Fibroblast of peridontal ligament (primary cell): ENCODE results near the gene KRT82.
"Not testable (repeated sequence)": the region's sequence is repeated elsewhere in the genome, so short reads cannot be mapped to it uniquely, and the experiment has no call there.

Experiments
- DNase-seq: peaks from one replicate; pipeline ENCODE4 v3.0.0-alpha.2; 2010; ENCODE audit errors: extremely low read depth

The KRT82 gene

DNA sequence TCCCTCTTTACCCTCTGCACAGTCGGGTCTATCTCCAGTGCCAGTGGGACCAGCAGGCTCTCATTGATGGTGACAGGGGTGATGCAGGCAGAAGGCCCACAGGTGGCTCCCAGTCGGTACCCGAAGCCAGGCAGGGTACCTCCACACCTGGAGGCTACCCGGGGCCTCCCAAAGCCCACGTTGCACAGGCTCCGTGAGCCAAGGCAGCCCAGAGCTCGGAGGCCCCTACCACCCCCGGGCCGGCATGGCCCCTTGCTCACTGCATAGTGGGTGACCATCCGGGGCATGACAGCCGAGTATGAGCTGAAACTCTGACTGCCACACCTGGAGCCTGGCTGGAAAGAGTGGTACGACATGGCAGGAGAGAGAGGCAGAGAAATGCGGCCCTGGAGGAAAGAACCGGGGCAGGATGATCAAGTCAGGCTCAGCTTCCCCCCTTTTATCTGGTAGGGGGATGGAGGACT lies at the start of gene KRT82:
Gene KRT82 (minus strand): TSS at position 414 of the 464 bp plus-strand sequence. CDS start 58 bp downstream, at position 356.
- DNase-seq = no peak

DNA sequence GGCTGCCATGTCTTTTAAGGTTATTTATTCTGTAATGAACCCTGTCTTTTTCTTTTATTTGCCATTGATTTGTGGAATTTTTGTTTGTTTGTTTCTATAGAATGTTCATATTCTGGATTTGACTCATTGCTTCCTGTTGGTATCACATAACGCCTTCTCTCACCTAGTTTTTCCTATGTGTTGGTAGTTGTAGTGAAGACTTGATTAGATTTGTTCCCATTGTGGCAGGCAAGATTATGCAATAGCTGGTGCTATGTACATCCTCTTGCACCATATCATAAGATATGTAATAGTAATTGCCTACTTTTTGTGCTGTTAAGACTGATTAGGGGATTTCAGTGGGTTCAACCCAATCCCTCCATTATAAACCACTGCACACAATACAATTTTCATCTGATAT lies 49.7 kb upstream of the KRT82 start:
- no peak for DNase-seq

DNA sequence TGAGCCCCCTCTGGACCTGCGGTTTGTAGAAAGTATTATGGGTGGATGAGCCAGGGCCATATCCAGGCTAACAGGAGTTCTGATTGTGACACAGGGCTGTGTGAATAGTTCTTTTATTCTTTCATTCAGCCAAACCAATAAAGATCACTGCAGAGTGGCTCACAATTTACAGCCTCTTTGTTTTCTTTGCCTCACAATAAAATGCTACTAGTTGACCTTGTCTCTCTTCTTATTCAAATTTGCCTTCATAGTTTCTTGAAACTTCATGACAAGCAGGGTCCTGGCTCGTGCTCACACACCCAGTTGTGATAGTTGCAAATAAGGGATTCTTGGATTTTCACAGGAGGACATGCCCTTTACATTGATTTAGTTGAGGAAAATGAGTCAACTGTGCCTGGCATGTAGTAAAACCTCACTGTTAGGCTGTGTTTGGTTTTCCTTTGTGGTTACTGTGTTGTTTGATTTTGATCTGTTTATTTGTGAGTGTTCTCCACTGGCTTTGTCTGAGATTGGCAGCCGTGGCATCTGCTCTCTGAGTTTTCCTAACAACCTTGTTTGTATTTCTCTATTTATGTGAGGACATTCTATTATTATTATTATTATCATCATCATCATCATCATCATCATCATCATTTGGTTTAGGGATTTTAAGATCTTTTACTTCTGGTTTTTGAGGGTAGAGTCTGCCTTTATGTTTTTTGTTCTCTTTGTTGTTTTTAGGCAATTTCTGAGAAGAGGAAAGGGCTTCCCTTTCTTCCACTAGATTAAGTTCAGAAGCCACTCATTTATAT lies 48.5 kb upstream of the KRT82 start:
- no peak for DNase-seq

DNA sequence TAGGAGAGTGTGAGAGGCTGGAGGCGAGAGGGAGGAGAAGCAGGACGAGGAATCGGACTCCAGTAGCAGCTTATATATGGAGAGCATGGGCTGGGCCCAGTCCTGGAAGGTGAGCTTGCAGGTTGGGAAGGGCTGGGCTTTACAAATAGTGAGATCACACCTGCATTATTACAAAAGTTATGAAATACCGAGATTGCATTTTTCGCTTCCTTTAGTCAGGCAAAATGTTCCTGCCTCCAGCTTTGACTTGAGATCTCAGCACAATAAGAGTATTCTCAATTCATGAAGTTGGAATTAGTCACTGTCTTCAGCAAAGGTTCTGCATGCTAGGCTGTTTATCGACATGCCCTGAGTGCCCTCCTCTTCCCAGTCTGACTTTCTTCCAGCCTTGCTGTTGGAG lies 46.0 kb upstream of the KRT82 start, which contains the start of gene KRT6B:
Gene KRT6B (minus strand): TSS at position 46 of the 400 bp plus-strand sequence. CDS start 68 bp downstream, outside the sequence.
- DNase-seq = no peak

DNA sequence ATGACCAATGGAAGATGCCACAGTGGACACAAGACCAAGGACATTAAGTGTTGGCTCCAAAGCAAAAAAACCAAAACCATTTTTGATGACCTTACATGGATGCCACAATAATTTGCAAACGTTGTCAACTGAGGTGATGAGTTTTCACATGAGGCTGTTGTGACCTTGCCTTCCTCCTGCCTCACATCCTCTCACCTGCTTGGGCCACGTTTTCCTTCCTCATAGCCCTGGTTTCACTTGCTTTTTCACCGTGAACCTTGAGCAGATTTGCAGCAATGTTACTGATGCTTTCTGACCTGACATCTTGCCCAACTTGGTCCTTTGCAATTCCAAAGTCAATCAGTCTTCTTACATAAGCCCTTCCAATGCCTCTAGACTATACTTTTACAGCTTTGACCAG lies 42.1 kb upstream of the KRT82 start:
- no peak for DNase-seq

DNA sequence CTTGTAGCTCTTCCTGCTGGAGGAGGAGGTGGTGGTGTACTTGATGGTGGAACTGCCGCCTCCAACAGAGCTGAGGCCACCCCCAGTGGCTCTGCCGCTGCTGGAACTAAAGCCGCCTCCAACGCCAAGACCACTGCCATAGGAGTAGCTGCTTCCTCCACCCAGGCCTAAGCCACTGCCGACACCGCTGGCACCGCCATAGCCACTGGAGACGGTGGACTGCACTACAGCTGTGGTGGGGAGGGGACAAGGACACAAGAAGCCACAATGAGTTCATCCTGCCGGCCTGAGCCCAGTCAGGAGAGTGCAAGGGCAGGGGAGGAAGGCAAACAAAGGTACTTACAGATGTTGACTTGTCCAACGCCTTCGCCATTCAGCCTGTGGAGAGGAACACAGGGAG lies 41.1 kb upstream of the KRT82 start:
- DNase-seq = not testable (repeated sequence)

DNA sequence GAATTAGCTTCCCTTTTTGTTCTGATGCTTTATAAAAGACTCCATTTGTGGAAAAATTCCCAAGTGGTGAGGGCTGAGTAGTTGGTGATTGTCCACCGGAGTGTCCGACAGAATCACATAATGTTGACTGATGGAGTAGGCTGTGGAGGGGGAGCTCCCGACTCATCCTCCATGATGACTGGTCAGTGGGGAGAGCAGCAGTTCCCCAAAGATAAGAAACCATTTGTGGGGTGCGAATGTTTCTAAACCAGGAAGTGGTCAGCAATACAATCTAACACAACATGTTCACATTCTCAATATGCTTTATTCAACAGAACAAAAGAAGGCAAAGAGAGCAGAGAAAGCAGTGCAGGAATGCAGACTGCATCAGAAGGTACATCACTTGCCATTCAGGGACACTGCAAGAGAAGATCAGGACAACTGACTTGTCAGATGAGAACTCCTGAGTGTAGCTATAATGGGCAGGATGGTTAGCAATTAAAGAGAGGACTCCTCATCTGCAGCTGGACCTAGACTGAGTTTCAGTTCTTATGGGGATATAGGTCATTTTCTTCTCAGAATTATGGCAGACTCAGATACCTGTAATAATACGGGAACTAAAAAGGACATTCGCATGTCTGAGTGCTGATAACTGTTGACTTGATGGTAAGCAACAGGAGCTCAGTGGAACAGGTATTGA lies 40.4 kb upstream of the KRT82 start:
- DNase-seq = no peak

DNA sequence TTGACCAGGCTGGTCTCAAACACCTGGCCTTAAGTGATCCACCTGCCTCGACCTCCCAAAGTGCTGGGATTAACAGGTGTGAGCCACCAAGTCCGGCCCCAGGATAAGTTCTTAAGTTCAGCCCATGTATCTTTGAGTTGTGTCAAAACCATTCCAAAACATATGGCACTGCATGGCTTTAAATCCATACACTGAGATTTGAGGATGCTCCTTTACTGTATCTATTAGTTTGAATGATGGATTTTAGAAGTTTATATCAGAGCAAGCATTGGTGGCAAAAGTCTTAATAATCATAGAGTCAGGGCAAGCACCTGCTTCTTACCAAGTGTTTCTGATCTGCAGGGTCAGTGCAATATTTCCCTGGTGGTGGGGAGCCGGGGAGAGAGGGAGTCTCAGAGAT lies 39.7 kb upstream of the KRT82 start:
- no peak for DNase-seq

DNA sequence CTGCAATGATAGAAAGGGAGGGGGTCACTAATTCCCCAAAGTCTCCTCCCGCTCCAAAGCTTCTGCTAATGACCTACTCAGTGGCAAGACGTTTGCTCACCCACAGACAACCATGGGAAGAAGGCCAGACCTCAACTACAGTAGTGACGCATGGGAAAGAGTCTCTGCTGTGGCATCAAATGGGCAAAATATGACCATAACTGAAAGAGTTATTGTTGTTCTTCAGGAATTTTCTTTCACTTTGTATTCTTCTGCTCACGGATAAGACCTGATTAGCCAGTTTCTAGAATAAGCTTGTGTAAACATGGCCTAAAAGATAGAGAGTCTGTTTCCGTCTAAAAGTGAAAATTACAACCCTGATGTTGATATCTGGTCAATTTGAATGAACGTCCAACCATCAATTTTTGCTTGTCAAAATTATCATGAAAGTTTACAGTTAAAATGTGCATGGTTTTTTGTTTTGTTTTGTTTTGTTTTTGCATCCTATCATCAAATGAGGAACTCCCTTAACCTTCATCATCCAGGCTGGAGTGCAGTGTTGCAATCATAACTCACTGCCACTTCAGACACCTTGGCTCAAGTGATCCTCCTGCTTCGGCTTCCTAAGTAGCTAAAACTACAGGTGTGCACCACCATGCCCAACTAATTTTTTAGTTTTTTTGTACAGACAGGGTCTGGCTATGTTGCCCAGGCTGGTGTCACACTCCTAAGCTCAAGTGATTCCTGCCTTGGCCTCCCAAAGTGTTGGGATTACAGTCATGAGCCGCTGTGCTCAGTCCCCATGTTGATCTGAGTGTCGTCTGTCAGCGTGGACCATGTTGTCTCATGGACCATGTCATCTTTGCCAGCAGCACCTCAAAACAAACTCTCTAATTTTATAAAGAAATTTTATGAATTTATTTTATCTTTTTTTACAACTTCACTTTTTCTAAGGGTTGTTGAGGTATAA lies 38.8 kb upstream of the KRT82 start:
- DNase-seq = no peak

DNA sequence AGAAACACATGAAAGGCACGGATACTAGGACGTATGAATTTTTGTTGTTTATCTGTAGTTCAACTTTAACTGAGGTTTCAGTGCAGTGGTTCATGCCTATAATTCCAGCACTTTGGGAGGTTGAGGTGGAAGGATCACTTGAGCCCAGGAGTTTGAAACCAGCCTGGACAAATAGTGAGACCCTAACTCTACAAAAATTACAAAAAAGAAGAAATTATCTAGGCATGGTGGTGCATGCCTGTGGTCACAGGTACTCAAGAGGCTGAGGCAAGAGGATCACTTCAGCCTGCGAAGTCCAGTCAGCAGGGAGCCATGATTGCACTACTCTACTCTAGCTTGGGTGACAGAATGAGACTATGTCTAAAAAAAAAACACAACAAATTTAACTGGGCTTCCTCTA lies 37.8 kb upstream of the KRT82 start:
- no peak for DNase-seq

DNA sequence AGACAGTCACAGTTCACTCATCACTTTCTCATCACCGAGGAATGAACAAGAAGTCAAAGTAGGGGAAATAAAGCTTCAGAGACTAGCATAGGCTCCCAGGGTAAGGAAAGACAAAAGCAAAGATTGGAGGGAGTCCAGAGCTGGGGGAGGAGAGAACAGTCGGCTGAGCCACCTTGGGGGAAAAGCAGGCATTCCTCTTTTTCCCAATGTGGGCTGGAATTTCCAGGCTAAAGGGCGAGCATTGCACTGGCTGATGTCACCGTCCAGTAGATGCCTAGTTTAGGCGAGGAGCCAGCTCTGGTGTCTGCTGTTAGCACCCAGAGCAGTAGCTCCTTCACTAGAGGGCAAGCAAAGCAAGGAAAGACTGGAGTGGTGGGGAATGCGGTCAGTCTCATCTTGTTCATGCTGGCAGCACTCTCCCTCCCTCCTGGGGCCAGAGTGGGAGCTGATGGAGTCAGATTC lies 36.5 kb upstream of the KRT82 start:
- DNase-seq = peak; percentile 5

DNA sequence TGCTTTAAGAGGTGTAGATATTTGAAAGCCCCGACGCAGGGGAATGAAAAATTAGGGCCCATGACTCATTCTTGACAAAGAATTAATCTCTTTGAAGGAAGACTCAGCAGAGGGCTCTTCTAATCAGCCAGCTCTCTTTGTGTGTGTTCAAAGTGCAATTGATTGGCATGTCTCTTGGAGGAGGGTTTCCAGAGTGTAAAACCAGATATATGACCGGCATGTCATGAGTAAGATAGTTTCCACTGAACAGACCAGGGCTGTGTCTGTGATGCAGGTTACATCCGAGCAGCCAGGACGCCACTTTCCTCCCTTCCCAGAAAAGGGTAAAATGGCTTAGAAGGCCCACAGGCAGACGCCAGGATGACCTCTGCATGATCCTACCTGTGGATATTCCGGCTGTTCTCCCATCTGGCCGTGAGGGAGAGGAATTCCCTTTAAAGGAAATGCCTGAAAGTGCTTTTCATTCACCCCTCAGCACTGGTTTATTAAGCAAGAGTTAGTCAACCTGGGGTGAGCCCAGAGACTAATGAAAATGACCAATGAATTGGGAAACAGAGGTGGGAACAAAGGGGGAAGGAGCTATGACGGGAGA lies 35.3 kb upstream of the KRT82 start:
- DNase-seq = no peak

DNA sequence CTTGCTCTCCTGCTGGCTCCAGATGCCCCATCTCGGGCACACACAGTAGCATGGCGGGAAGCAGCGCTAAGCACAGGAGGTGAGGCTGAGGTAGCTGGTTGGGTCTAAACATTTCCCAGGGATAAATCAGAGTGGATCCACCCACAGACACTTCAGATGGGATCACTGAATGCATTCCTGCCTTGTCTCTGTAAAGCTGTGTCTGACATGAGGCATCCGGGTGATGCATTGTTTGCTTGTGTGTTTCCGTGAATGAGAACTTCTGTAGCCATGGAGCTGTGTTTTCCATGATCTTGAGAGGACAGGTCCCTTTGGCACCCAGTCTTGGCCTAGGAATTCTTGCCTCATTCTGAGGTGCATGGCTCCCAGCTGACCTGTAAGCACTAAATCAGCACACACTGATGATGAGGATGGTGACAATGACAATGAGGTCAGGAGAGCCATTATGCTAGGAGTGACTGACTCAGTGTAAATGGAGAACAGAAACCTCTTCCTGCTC lies 34.7 kb upstream of the KRT82 start:
- no peak for DNase-seq

DNA sequence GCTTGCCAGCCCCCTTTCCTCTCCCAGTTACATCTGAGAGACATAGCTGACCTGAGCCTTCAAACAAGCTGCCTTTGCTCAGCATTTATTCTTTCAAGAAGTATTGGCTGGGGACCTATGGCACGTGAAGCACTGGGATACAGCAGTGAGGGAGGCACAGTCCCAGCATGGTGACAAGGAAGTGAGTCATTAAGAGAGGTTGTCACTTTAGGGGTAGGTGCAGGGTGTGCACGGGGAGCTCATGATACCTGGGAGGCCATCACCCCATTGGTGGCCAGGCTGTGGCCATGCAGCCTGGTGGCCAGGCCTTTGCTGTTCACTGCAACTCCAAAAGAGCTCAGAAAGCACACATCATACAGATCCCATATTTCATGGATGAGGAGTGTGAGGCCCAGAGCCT lies 33.7 kb upstream of the KRT82 start:
- DNase-seq = no peak

DNA sequence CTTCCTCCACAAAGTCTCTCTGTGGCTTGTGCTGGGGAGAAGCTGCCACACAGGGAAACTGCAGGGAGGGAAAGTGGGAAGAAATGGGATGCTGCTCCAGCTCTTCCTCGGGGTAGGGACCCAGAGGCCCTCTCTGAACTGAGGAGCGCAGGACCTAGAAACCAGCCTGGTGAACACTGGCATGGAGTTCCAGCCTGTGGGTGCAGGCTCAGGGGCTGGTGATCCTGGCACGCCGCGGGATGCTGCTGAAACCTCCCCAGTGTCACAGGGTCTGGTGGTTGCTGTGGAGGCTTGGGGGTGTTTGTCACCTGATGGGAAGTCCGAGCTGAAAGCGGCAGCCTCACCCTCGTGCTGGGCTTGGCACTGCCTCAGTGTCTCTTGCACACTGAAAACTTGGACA lies 33.3 kb upstream of the KRT82 start:
- no peak for DNase-seq

DNA sequence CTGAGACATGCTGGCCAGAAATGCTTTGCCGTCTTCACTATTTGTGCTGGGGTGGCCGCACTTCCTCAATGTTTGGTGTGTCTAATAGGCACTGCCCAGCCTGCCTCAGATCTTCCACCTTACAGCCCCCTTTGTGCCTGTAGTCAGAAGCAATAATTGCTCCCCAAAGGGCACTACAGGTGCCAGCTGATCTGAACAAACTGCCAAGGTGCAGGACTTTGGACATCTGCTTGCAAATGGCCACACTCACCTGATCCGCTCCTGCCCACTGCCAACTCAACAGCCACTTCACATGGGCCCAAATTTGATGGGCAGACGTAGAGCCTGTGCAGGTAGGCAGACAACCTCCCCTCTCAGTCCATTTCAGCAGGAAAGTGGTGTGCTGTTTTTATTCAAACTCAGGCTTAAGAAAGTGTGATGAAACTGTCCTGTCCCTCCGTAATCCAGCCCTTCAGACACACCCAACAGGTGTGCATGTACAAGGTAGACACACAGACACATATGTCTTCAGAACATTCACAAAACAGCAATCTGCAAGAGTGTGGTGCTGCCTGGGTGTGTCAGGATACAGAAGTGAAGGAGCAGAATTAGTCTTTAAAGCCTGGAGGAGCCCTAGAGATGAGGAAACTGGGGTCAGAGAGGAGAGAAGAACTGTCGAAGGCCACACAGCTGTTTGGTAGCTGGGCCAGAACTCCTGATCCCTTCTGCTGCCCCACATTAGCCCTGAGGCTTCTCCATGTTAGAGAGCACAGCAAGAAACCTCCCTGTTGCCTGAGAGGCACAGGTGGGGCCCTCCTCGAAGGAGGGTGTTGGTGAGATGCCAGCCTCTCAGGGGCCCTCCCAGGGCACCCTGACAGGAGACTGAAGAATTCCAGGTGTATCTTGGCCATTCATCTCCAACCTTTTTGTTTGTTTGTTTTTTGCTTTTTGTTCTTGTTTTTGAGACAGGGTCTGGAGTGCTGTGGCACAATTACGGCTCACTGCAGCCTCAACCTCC lies 32.5 kb upstream of the KRT82 start:
- no peak for DNase-seq

DNA sequence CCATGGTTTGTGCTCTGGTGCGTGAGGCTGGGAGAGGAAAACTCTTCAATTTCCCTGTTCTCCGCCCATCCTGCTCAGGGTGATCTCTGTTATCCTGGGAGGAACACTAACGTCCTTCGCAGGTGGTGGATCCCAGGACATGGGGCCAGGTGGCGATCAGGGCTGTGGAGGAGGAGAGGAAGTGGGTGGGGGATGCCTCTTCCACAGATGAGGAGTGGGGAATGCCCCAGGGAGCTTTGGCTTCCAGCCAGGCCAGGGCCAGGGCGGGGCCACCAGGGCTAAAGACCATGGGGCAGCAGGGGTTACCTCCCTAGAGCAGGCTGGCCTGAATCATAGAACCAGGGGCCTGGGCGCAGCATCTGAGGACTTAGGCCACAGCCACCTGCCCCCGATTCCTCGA lies 31.4 kb upstream of the KRT82 start:
- no peak for DNase-seq

DNA sequence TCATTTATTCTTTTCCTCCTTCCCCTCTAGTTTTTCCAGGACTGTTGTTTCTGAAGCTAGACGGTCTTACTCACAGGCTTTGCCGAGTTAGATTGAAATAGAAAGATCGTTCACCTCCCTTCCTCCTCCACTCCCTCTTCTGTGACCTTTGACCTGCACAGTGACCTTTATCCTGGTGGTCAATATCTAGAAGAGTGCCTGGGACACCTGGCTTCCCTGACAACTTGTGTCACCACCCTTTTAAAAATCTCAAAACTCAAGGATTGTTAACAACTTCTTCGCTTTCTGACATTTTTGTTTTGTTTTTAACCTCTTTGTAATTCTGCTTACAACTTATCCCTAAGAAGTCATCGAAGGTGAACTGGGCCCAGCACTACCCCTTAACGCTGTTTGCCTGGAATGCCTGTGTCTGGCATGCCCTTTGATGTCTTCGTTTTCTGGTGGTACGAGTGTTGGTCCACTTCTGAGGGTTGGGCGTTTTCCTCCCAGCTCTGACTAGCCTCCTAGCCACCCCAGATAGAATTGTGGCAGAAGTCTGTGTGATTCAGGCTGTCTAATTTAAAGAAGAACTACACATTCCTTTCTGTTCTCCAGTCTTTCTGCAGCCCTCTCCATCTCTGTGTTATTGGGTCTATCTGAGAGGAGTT lies 30.8 kb upstream of the KRT82 start:
- no peak for DNase-seq

DNA sequence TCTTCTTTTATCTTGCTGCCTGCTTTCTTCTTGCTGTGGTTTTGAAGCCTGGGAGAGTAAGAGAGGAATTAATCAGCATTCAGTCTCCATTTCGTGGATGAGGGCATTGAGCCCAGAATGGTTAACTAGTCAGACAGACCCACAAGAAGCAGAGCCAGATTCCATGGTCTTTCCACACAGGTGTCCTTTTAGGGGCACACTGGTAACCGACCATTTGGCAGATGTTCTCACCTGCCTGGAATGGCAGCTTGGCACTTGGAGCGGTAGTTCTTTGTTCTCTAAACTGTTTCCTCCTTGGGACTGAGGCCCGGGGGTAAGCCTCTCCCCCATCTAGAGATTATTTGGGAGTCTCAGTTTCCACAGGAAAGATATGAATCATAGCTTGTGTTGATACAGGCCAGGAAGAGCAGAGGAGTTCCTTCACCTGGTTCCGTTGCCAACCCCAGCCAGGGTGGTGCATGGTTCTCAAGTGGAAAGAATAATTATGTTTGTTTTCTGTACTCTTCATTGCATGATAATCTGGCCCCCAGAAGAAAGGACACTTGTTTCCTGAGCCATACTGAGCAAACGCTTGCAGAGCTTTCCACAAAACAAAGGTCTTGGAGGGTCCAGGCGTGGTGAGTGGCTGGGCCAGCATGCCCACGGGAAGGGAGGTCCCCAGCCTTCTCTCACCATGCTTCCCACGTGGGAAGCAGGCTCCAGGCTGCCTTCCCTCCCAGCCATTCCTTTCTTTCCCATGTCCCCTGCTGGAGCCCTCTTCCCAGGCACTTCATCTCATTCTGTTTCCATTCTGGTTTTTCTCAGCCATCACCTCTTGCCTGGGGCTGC lies 30.1 kb upstream of the KRT82 start:
- no peak for DNase-seq
